WERI-Rb-1 (cell line): ENCODE results near the gene CYP26A1.

Experiments used
- DNase-seq: peaks from one replicate; pipeline ENCODE4 v3.0.0-alpha.2; 2020
- H3K27ac ChIP-seq: fragments of 250-450 bp; sonication (Bioruptor Pico); 2 replicates; pipeline ENCODE4 v1.5.1; 2020; ENCODE audit warnings: mild to moderate bottlenecking, moderate library complexity
- H3K27me3 ChIP-seq: fragments of 250-450 bp; sonication (Bioruptor Pico); 2 replicates; pipeline ENCODE4 v1.5.1; 2021; ENCODE audit warnings: mild to moderate bottlenecking, low read depth, moderate library complexity; ENCODE audit not compliant: insufficient read depth, severe bottlenecking
- H3K36me3 ChIP-seq: fragments of 250-450 bp; sonication (Bioruptor Pico); 2 replicates; pipeline ENCODE4 v1.5.1; 2020; ENCODE audit warnings: mild to moderate bottlenecking, moderate library complexity
- H3K4me3 ChIP-seq: 2 replicates; pipeline ENCODE4 v1.5.1; 2011; ENCODE audit warnings: low read depth, mild to moderate bottlenecking, control low read depth, low read length
- H3K9me3 ChIP-seq: fragments of 250-450 bp; sonication (Bioruptor Pico); 2 replicates; pipeline ENCODE4 v1.5.1; 2021; ENCODE audit warnings: mild to moderate bottlenecking, moderate library complexity; ENCODE audit not compliant: severe bottlenecking
- CTCF ChIP-seq: IDR thresholded peaks from 2 replicates; pipeline ENCODE4 v1.5.1; 2011; ENCODE audit warnings: low read depth, mild to moderate bottlenecking, control low read depth, inconsistent platforms, low read length

The CYP26A1 gene

GRCh38 chr10:93032105-93032808, 41.4 kb upstream of the CYP26A1 start:
- Histone ChIP-seq H3K9me3 (no peaks in the 10 kb centered on the region), H3K27ac (no peak overlapping the region), H3K27me3 (no peaks in the 10 kb centered on the region), H3K36me3 (no peaks in the 10 kb centered on the region), H3K4me3 (no peak overlapping the region)
- no peak for TF ChIP-seq CTCF
- DNase-seq = no peak

GRCh38 chr10:93032809-93033137, 40.9 kb upstream of the CYP26A1 start:
- Histone ChIP-seq H3K36me3 (no peaks in the 10 kb centered on the region), H3K9me3 (no peaks in the 10 kb centered on the region), H3K27me3 (no peaks in the 10 kb centered on the region), H3K4me3 (no peak overlapping the region), H3K27ac (no peak overlapping the region)
- DNase-seq = no peak
- TF ChIP-seq CTCF = no peak

- no peak for DNase-seq
- TF ChIP-seq CTCF = no peak
- no peaks in the 10 kb centered on the region for H3K36me3 ChIP-seq
- H3K9me3 ChIP-seq = no peaks in the 10 kb centered on the region
- no peak overlapping the region for H3K27ac ChIP-seq
- no peaks in the 10 kb centered on the region for H3K27me3 ChIP-seq
- no peak overlapping the region for H3K4me3 ChIP-seq
These were observed 39.3 kb upstream of the CYP26A1 start for GRCh38 chr10:93034426-93034825.

GRCh38 chr10:93039110-93039509, 34.6 kb upstream of the CYP26A1 start:
- Histone ChIP-seq H3K27ac (no peak overlapping the region), H3K4me3 (no peak overlapping the region), H3K9me3 (no peaks in the 10 kb centered on the region), H3K36me3 (no peaks in the 10 kb centered on the region), H3K27me3 (no peaks in the 10 kb centered on the region)
- no peak for DNase-seq
- TF ChIP-seq CTCF = no peak

- H3K4me3 ChIP-seq = no peak overlapping the region
- no peaks in the 10 kb centered on the region for H3K9me3 ChIP-seq
- TF ChIP-seq CTCF = peak; percentile 51
- no peaks in the 10 kb centered on the region for H3K36me3 ChIP-seq
- H3K27me3 ChIP-seq = no peaks in the 10 kb centered on the region
- DNase-seq = no peak
- H3K27ac ChIP-seq = no peak overlapping the region
These were observed 34.0 kb upstream of the CYP26A1 start for GRCh38 chr10:93039721-93040120.

- peaks cover 3% of the 10 kb centered on the region for H3K27me3 ChIP-seq
- H3K4me3 ChIP-seq = no peak overlapping the region
- no peak overlapping the region for H3K27ac ChIP-seq
- TF ChIP-seq CTCF = no peak
- H3K9me3 ChIP-seq = no peaks in the 10 kb centered on the region
- H3K36me3 ChIP-seq = peaks cover 8% of the 10 kb centered on the region; the same call in 1 of the 2 replicates
- DNase-seq = no peak
These were observed 19.2 kb upstream of the CYP26A1 start for GRCh38 chr10:93054486-93054885.
